GM19240 (cell line): Measurements from ENCODE around the gene KRTAP5-2.

Experiments used
- DNase-seq: peaks from one replicate; pipeline ENCODE4 v3.0.0; 2011; ENCODE audit warnings: low spot score; ENCODE audit not compliant: insufficient read length

The KRTAP5-2 gene

GRCh38 chr11:1557051-1557884 is 40.8 kb downstream of the KRTAP5-2 start:
- DNase-seq, result no peak

- no peak for DNase-seq
Measured at GRCh38 chr11:1556278-1556902, 41.7 kb downstream of the KRTAP5-2 start.

GRCh38 chr11:1555713-1556153 is 42.4 kb downstream of the KRTAP5-2 start:
- DNase-seq, result no peak

GRCh38 chr11:1554981-1555712 is 42.9 kb downstream of the KRTAP5-2 start:
- no peak for DNase-seq

- no peak for DNase-seq
Measured at GRCh38 chr11:1553808-1554594, 44.1 kb downstream of the KRTAP5-2 start.

GRCh38 chr11:1549338-1550330 is 48.5 kb downstream of the KRTAP5-2 start:
- DNase-seq, result no peak

GRCh38 chr11:1548221-1549070 is 49.6 kb downstream of the KRTAP5-2 start:
- DNase-seq, result no peak

- no peak for DNase-seq
Measured at GRCh38 chr11:1547467-1548098, 50.5 kb downstream of the KRTAP5-2 start.
